NCI-H524 (cell line): ENCODE data around the gene CCNY.

Experiments
- DNase-seq, 2 experiments: peaks; one replicate each; lab custom pipeline; 2025; lab: John Stamatoyannopoulos, UW

The CCNY gene

GRCh38 chr10:35486297-35486990, 150.1 kb downstream of the CCNY start:
- no peak for DNase-seq

GRCh38 chr10:35487336-35488034, 151.2 kb downstream of the CCNY start:
- DNase-seq, result no peak

- no peak for DNase-seq
Observed at GRCh38 chr10:35488228-35488627, 151.9 kb downstream of the CCNY start.

GRCh38 chr10:35492386-35493195, 156.3 kb downstream of the CCNY start:
- no peak for DNase-seq

- DNase-seq, result no peak
Observed at GRCh38 chr10:35493196-35494118, 157.1 kb downstream of the CCNY start.

GRCh38 chr10:35495521-35496119, 159.3 kb downstream of the CCNY start:
- no peak for DNase-seq

- no peak for DNase-seq
Observed at GRCh38 chr10:35497909-35498308, 161.6 kb downstream of the CCNY start.

- DNase-seq, result no peak
Observed at GRCh38 chr10:35498693-35499092, 162.4 kb downstream of the CCNY start.

- no peak for DNase-seq
Observed at GRCh38 chr10:35501923-35502322, 165.6 kb downstream of the CCNY start.

- peak in 1 of 2 experiments; percentile 25 for DNase-seq
Observed at GRCh38 chr10:35502692-35503091, 166.4 kb downstream of the CCNY start.

- peak; percentile 22 to 39 for DNase-seq
Observed at GRCh38 chr10:35503578-35503977, 167.3 kb downstream of the CCNY start.

GRCh38 chr10:35504132-35504531, 167.8 kb downstream of the CCNY start:
- no peak for DNase-seq

- DNase-seq, result no peak
Observed at GRCh38 chr10:35505241-35505873, 169.0 kb downstream of the CCNY start.

GRCh38 chr10:35506741-35507140, 170.4 kb downstream of the CCNY start:
- no peak for DNase-seq

GRCh38 chr10:35507519-35508109, 171.3 kb downstream of the CCNY start:
- no peak for DNase-seq

- no peak for DNase-seq
Observed at GRCh38 chr10:35508647-35509046, 172.3 kb downstream of the CCNY start.

- DNase-seq, result no peak
Observed at GRCh38 chr10:35510891-35511290, 174.6 kb downstream of the CCNY start.

GRCh38 chr10:35511647-35512046, 175.3 kb downstream of the CCNY start:
- DNase-seq, result no peak

- DNase-seq, result no peak
Observed at GRCh38 chr10:35516102-35516670, 179.9 kb downstream of the CCNY start.
